AG09319 (cell line): ENCODE measurements around the gene HPCAL1.
"Not testable (repeated sequence)": the region's sequence is repeated elsewhere in the genome, so short reads cannot be mapped to it uniquely, and the experiment has no call there.

Experiments
- DNase-seq: peaks from one replicate; pipeline ENCODE4 v3.0.0-alpha.2; 2010; ENCODE audit warnings: low read depth; ENCODE audit errors: extremely low read depth
- TF ChIP-seq, protein P1 (sequence below): IDR thresholded peaks from 2 replicates; pipeline ENCODE4 v1.5.1; 2011; ENCODE audit warnings: low read depth, mild to moderate bottlenecking, inconsistent platforms, low read length, moderate library complexity

Gene HPCAL1

DNA sequence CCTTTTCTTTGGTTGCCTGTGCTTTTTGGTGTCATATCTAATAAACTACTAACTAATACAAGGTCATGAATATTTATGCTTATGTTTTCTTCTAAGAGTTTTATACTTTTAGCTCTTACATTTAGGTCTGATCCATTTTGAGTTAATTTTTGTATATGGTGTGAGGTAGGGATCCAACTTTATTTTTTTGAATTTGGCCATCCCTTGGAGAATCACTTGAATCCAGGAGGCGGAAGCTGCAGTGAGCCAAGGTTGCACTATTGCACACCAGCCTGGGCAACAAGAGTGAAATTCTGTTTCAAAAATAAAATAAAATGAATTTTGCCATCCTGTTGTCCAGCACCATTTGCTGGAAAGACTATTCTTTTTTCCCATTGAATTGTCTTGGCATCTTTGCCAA, 8.6 kb upstream of the HPCAL1 start:
- TF ChIP-seq, protein P1, sequence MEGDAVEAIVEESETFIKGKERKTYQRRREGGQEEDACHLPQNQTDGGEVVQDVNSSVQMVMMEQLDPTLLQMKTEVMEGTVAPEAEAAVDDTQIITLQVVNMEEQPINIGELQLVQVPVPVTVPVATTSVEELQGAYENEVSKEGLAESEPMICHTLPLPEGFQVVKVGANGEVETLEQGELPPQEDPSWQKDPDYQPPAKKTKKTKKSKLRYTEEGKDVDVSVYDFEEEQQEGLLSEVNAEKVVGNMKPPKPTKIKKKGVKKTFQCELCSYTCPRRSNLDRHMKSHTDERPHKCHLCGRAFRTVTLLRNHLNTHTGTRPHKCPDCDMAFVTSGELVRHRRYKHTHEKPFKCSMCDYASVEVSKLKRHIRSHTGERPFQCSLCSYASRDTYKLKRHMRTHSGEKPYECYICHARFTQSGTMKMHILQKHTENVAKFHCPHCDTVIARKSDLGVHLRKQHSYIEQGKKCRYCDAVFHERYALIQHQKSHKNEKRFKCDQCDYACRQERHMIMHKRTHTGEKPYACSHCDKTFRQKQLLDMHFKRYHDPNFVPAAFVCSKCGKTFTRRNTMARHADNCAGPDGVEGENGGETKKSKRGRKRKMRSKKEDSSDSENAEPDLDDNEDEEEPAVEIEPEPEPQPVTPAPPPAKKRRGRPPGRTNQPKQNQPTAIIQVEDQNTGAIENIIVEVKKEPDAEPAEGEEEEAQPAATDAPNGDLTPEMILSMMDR, result no peak
- DNase-seq, result no peak

DNA sequence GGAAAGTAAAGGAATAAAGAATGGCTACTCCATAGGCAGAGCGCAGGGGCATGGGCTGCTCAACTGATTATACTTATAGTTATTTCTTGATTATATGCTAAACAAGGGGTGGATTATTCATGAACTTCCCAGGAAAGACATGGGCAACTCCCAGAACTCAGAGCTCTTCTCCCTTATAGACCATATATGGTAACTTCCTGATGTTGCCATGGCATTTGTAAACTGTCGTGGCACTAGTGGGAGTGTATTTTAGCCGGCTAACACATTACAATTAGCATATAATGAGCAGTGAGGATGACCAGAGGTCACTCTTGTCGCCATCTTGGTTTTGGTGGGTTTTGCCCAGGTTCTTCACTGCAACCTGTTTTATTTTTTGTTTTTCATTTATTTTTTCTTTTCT, 7.1 kb upstream of the HPCAL1 start:
- not testable (repeated sequence) for DNase-seq

DNA sequence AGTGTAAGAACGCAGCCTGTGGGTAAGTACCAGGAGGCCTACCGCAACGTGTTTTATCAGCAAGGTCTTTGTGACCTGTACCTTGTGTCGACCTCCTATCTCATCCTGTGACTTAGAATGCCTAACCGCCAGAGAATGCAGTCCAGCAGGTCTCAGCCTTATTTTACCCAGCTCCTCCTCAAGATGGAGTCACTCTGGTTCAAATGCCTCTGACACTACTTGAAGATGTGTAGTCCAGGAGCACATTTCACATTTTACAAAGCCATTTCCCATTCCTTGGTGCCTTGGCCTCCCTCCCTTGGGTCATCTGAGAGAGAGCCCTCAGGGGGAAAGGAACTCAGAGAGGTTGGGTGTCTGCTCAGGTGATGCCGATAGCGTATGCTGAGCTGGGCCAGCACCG, 6.6 kb upstream of the HPCAL1 start:
- no peak for DNase-seq
- TF ChIP-seq, protein P1, result no peak

DNA sequence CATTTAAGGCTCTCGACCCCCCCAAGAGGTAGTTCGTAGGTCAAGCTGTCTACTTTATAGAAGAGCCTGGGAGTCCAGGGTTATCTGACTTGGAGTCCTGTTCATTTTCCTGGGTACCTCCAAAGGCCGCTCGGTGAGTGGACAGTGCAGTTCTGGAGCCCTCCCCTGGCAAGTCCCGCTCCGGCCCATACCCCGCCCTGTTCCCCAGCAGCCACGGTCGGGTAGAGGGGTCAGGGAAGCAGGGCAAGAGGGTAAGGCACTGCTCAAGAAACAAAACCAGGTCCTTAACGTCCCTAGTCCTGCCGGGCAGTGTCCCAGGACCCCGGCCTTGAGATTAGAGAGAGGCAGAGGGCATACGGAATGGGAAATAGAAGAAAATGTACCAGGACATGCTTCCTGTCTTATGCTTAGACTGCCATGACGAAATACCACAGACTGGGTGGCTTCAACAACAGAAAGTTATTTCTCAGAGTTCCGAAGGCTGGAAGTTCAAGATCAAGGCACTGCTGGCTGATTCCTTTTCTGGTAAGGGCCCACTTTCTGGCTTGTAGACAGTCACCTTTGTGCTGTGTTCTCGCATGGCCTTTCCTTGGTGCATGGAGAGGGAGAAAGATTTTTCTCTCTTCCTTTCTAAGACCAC, 5.4 kb upstream of the HPCAL1 start:
- TF ChIP-seq, protein P1, result no peak
- no peak for DNase-seq

DNA sequence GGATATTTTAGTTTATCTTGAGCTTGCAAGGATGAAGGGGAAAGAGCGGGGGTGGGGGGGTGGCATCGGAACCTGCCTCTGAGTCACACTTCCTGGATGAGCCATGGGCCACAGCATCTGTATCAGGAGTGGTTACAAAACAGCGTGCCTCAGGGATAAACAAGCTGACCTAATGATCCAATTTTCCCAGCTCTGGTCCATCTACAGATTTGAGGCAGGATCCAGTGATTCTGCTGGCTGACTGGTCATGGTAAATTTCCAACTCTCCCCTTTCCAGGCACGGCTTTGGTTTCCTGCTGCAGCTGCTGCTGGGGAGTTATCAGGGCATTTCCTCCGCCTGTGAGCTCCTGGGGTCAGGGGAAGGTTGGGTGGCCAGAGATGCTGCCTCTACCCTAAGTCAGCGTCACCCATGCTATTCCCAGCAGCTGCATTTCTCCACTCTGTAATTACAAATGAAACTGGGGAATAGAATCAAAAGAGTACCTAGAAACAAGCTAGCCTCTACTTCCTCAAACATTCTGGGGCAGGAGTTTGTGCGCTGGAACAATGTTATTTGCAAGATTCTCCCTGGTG, 4.7 kb upstream of the HPCAL1 start:
- TF ChIP-seq, protein P1, result no peak
- DNase-seq, result peak; percentile 77

DNA sequence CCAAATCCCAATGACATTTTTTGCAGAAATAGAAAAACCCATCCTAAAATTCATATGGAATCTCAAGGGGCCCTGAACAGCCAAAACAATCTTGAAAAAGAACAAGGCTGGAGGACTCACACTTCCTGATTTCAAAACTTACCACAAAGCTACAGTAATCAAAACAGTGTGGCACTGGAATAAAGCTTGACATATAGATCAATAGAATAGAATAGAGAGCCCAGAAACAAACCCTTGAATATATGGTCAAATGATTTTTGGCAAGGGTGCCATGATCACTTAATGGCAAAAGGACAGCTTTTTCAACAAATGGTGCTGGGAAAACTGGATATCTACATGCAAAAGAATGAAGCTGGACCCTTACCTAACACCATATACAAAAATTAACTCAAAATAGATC, 3.9 kb upstream of the HPCAL1 start:
- not testable (repeated sequence) for DNase-seq

DNA sequence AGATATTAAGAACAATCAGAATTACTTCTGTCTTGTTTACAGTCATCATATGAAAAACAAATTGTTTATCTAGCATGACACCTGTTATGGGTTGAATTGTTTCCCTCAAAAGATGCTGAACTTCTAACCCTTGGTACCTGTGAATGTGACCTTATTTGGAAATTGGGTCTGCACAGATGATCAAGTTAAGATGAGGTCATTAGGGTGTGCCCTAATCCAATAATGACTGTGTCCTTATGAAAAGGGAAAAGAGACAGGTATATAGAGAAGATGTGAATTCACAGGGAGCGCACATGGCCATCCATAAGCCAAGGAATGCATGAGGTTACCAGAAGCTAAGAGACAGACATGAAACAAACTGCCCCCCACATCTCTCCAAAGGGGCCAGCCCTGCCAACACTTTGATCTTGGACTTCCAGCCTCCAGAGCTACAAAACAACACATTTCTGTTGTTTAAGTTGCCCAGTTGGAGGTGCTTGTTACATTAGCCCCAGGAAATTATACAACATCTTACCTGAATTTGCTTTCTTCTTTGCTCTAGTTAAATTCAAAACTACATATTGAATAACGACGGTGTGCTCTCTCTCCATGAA, 2.3 kb upstream of the HPCAL1 start:
- no peak for DNase-seq
- TF ChIP-seq, protein P1, result no peak

DNA sequence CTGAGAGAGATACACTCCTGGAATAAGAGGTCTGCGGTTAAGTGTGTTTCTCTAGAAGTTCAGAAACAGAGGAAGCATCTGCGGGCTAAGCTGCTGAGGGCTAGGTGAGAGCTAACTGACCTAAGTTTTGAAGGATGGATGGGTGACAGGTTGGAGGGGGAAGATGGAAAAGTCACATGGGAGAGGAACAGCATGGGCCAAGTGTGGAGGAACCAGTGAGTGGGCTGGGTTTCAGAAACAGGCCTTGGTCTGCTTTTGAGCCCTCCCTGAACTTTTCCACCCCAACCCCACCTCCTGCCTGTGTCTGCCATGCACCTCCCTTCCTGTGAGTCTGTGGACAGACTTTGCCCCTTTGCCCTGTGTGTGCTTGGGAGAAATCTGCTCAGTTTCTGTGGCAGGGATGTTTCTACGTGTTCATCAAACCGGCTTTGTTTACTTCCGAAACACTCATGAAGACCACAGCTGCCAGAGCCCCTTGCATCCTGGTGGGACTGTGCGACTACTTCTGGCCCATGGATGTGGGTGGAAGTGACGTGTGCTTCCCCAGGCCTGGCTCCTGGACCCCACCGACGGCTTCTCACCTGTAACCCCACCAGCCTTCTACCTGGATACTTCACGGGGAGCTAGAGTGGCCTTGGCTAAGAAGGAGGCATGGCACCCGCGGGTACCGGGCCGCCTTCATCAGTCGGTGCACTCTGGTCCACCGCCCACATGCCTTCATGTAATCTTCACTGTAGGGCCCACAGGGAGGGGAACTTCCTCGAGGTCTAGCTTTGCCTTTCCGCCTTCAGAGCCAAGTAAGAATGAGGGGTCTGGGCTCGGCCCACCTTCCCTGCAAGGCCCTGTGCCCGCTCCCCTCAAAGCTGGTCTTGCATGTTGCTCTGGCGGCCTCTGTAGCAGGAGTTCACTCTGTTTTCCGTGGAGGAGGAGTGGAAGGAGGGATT, 1.4 kb upstream of the HPCAL1 start:
- no peak for DNase-seq

More for the DNA sequence above, 1.4 kb upstream of the HPCAL1 start:
- TF ChIP-seq, protein P1, result no peak
